Keratinocyte (primary cell): ENCODE results near the gene XRCC3. TPM values are rescaled to one million over a fixed set of nuclear protein-coding genes. Genes with fewer than 3 reads are reported as not detected.

Experiments
- DNase-seq: peaks from one replicate; pipeline ENCODE4 v3.0.0-alpha.2; 2011; ENCODE audit warnings: low read depth, missing footprints, low spot score
- FAIRE-seq: peaks from 2 replicates; lab custom pipeline; 2011; peaks lifted over from hg19 to GRCh38; lab: Jason Lieb, UNC
- H2AFZ ChIP-seq: 2 replicates; pipeline ENCODE4 v1.6.0; 2012; ENCODE audit warnings: low read length, control low read depth, inconsistent platforms; ENCODE audit not compliant: control insufficient read depth
- H3K27ac ChIP-seq: 2 replicates; pipeline ENCODE4 v1.5.1; 2011; ENCODE audit warnings: low read length; ENCODE audit not compliant: control insufficient read depth, insufficient read depth
- H3K27me3 ChIP-seq: 3 replicates; pipeline ENCODE4 v1.6.0; 2011; ENCODE audit warnings: low read length; ENCODE audit not compliant: control insufficient read depth, insufficient read depth; ENCODE audit errors: extremely low read depth
- H3K36me3 ChIP-seq, 2 experiments: 2 replicates in 1 of 2; 3 replicates in 1 of 2; pipeline ENCODE4 v1.5.1; 2011; ENCODE audit warnings: low read length in 2 of 2, mild to moderate bottlenecking in 1 of 2; ENCODE audit not compliant: control insufficient read depth in 2 of 2, insufficient read depth in 2 of 2; ENCODE audit errors: extremely low read depth in 1 of 2
- H3K4me1 ChIP-seq: 3 replicates; pipeline ENCODE4 v1.5.1; 2011; ENCODE audit warnings: low read length; ENCODE audit not compliant: control insufficient read depth, insufficient read depth; ENCODE audit errors: extremely low read depth
- H3K4me2 ChIP-seq: 3 replicates; pipeline ENCODE4 v1.6.0; 2011; ENCODE audit warnings: low read depth, low read length; ENCODE audit not compliant: control insufficient read depth, insufficient read depth; ENCODE audit errors: extremely low read depth
- H3K4me3 ChIP-seq, 3 experiments: fragments of 200-600 bp in 1 of 3; sonication (generic) in 1 of 3; 2 replicates in 2 of 3; 3 replicates in 1 of 3; pipeline ENCODE4 v1.5.1; 2011 to 2016; ENCODE audit warnings: low read length in 3 of 3, mild to moderate bottlenecking in 3 of 3, control low read depth in 2 of 3, inconsistent platforms in 1 of 3, low read depth in 1 of 3, mixed read lengths in 1 of 3, mixed run types in 1 of 3, moderate library complexity in 1 of 3; ENCODE audit not compliant: control insufficient read depth in 2 of 3, insufficient read depth in 2 of 3; ENCODE audit errors: extremely low read depth in 1 of 3
- H3K79me2 ChIP-seq: 2 replicates; pipeline ENCODE4 v1.6.0; 2012; ENCODE audit warnings: low read length; ENCODE audit not compliant: control insufficient read depth, insufficient read depth
- H3K9ac ChIP-seq: 3 replicates; pipeline ENCODE4 v1.6.0; 2011; ENCODE audit warnings: low read length; ENCODE audit not compliant: control insufficient read depth, insufficient read depth; ENCODE audit errors: extremely low read depth
- H3K9me1 ChIP-seq: 3 replicates; pipeline ENCODE4 v1.6.0; 2011; ENCODE audit warnings: low read length; ENCODE audit not compliant: control insufficient read depth, insufficient read depth; ENCODE audit errors: extremely low read depth
- H3K9me3 ChIP-seq: 2 replicates; pipeline ENCODE4 v1.5.1; 2012; ENCODE audit warnings: low read depth, low read length; ENCODE audit not compliant: control insufficient read depth
- H4K20me1 ChIP-seq: 3 replicates; pipeline ENCODE4 v1.6.0; 2011; ENCODE audit warnings: low read length; ENCODE audit not compliant: control insufficient read depth, insufficient read depth; ENCODE audit errors: extremely low read depth
- CTCF ChIP-seq, 3 experiments: IDR thresholded peaks in 1 of 3; conservative IDR thresholded peaks in 1 of 3; optimal IDR thresholded peaks in 1 of 3; 2 replicates in 2 of 3; 3 replicates in 1 of 3; pipeline versions ENCODE3 to v1.5.1; 2011; ENCODE audit warnings: low read length in 3 of 3, mild to moderate bottlenecking in 3 of 3, moderate library complexity in 2 of 3, control low read depth in 1 of 3, inconsistent platforms in 1 of 3; ENCODE audit not compliant: insufficient read depth in 2 of 3; ENCODE audit errors: extremely low read depth in 1 of 3
- EZH2 ChIP-seq: IDR thresholded peaks from one replicate; pipeline ENCODE4 v1.6.1; 2012; ENCODE audit warnings: inconsistent platforms, mild to moderate bottlenecking, low read length, moderate library complexity
- dilution Hi-C: fragments of 300-500 bp; cut with MboI; formaldehyde crosslinking; loops from one replicate; pipeline ENCODE4 v1.7.0; 2020; ENCODE audit warnings: low sequenced_read_pairs; ENCODE audit not compliant: extremely low pct_ligation_motif_present
- polyA plus RNA-seq, 5 experiments: library from polyadenylated mRNA; depleted of rRNA in 3 of 5; stranded (reverse) in 3 of 5; stranded (forward) in 1 of 5; unstranded in 1 of 5; fragments of >200 nt; gene quantifications; 1 replicate in 1 of 5; 2 replicates in 3 of 5; 3 replicates in 1 of 5; pipeline versions ENCODE4 v1.2.1 to v1.2.3, GENCODE V29; 2011 to 2012; ENCODE audit warnings: missing spikeins in 2 of 5, low read depth in 1 of 5, low replicate concordance in 1 of 5

The XRCC3 gene
- polyA plus RNA-seq, 1 donor (not counting 4 experiments of a cell fraction or from before 2014, with no cell fraction given), result 21.0 TPM

GRCh38 chr14:103736546-103737431 lies 21.5 kb upstream of the XRCC3 start:
- DNase-seq, result no peak
- H4K20me1 ChIP-seq, result no peaks in the 10 kb centered on the region
- no peak for FAIRE-seq
- TF ChIP-seq CTCF (optimal IDR thresholded peaks at IDR 0.05 in 1 of 3, IDR thresholded peaks at IDR 0.05 in 1 of 3, conservative IDR thresholded peaks at IDR 0.05 in 1 of 3; ENCODE audit: extremely low read depth in 1 of 3, insufficient read depth in 2 of 3, low read length in 3 of 3) (no peak), EZH2 (no peak)
- H3K4me2 ChIP-seq, result no peak overlapping the region
- no peak overlapping the region for H2AFZ ChIP-seq
- H3K79me2 ChIP-seq, result no peaks in the 10 kb centered on the region
- dilution Hi-C loops, result no loop called here
- H3K4me1 ChIP-seq, result peaks cover 11% of the 10 kb centered on the region
- H3K9me3 ChIP-seq, result no peaks in the 10 kb centered on the region
- H3K9ac ChIP-seq, result no peak overlapping the region
- no peaks in the 10 kb centered on the region for H3K27me3 ChIP-seq
- H3K27ac ChIP-seq, result no peak overlapping the region
- peaks cover 40 to 42% of the 10 kb centered on the region in 2 experiments for H3K36me3 ChIP-seq
- H3K4me3 ChIP-seq, result no peak overlapping the region
- H3K9me1 ChIP-seq, result no peaks in the 10 kb centered on the region

- H3K36me3 ChIP-seq, result peaks cover 41 to 42% of the 10 kb centered on the region in 2 experiments
- DNase-seq (no peak), FAIRE-seq (no peak)
- H2AFZ ChIP-seq, result no peak overlapping the region
- dilution Hi-C loops, result no loop called here
- TF ChIP-seq CTCF (optimal IDR thresholded peaks at IDR 0.05 in 1 of 3, IDR thresholded peaks at IDR 0.05 in 1 of 3, conservative IDR thresholded peaks at IDR 0.05 in 1 of 3; ENCODE audit: extremely low read depth in 1 of 3, insufficient read depth in 2 of 3, low read length in 3 of 3) (no peak), EZH2 (no peak)
- no peak overlapping the region for H3K9ac ChIP-seq
- H3K27me3 ChIP-seq, result no peaks in the 10 kb centered on the region
- no peaks in the 10 kb centered on the region for H3K9me1 ChIP-seq
- no peaks in the 10 kb centered on the region for H4K20me1 ChIP-seq
- no peak overlapping the region for H3K4me2 ChIP-seq
- no peak overlapping the region for H3K27ac ChIP-seq
- H3K4me1 ChIP-seq, result peaks cover 11% of the 10 kb centered on the region
- H3K9me3 ChIP-seq, result no peaks in the 10 kb centered on the region
- H3K4me3 ChIP-seq, result no peak overlapping the region
- H3K79me2 ChIP-seq, result no peaks in the 10 kb centered on the region
Measured at GRCh38 chr14:103735815-103736545, 20.7 kb upstream of the XRCC3 start.
